ENCODE results near the gene TLL2. TPM values are rescaled to one million over a fixed set of nuclear protein-coding genes. Genes with fewer than 3 reads are reported as not detected.
"Not testable (repeated sequence)": the region's sequence is repeated elsewhere in the genome, so short reads cannot be mapped to it uniquely, and the experiment has no call there.

Gene TLL2
- total and polyA plus RNA-seq, 9 of the 15 experiments (the other 6 are each of a cell fraction or from before 2014, with no cell fraction given) = 0.09 TPM; not detected in 8

- ATAC-seq = no peak
- Histone ChIP-seq H3K27me3 (ENCODE audit: control insufficient read depth in 2 of 2, insufficient read depth in 2 of 2, low read length in 2 of 2) (no peaks in the 10 kb centered on the region), H3K4me3 (no peak overlapping the region), H3K79me2 (ENCODE audit: control insufficient read depth, insufficient read depth, low read length) (no peaks in the 10 kb centered on the region), H2AFZ (ENCODE audit: low read depth, low read length) (no peak overlapping the region), H3K4me2 (ENCODE audit: insufficient read depth, low read length) (no peak overlapping the region), H3K9ac (ENCODE audit: insufficient read depth in 1 of 2, low read depth in 2 of 2, low read length in 2 of 2) (no peak overlapping the region), H3K9me1 (ENCODE audit: control insufficient read depth, insufficient read depth, low read length) (no peaks in the 10 kb centered on the region), H3K36me3 (ENCODE audit: control insufficient read depth, insufficient read depth, low read length) (peaks cover 82% of the 10 kb centered on the region), H3K27ac (ENCODE audit: extremely low read depth, low read depth, low read length) (no peak overlapping the region), H3K4me1 (replicated peaks in 1 of 2; ENCODE audit: control insufficient read depth in 2 of 2, insufficient read depth in 2 of 2, low read length in 2 of 2) (no peaks in the 10 kb centered on the region; a peak in 1 of 5 replicates), H3K9me3 (replicated peaks; ENCODE audit: control insufficient read depth, insufficient read depth, low read depth, low read length) (no peaks in the 10 kb centered on the region), H4K20me1 (replicated peaks; ENCODE audit: control insufficient read depth, insufficient read depth, low read length) (no peaks in the 10 kb centered on the region)
- TF ChIP-seq ZBTB26 (CRISPR knock-in tag; IDR thresholded peaks at IDR 0.05) (no peak), CREBBP (IDR thresholded peaks at IDR 0.05; ENCODE audit: low read depth, low read length) (no peak), ZNF212 (CRISPR knock-in tag; IDR thresholded peaks at IDR 0.05) (no peak)
- DNase-seq (ENCODE audit: extremely low read depth in 1 of 4, low spot score in 3 of 4) = no peak
- in situ Hi-C loops (cut with MboI) (no loop called here), intact Hi-C loops (cut with micrococcal nuclease) (loop anchor here (5.0 kb wide), 1 partner anchor 158 kb away; no protein-coding TSS in a partner anchor)
- CTCF ChIA-PET (ENCODE audit: low intra/inter-chr PET ratio) = interaction anchor here (0.6 kb wide), 1 partner anchor 655 kb away, joined by 3 read pairs; no protein-coding TSS in a partner anchor
- no peak for FAIRE-seq
- no TSS peak for BruUV-seq (replicated peaks)
- POLR2A ChIA-PET = interaction anchor here (1.2 kb wide), 1 partner anchor 22 kb away, joined by 3 read pairs; no protein-coding TSS in a partner anchor
- 94% methylated on average over 3 of the region's 3 CpGs for WGBS (ENCODE audit: insufficient coverage, low coverage, missing lambda C conversion rate)
These were observed 41.6 kb upstream of the TLL2 start for GRCh38 chr10:96555330-96555729.

- FAIRE-seq (no peak), ATAC-seq (no peak), DNase-seq (ENCODE audit: extremely low read depth in 1 of 4, low spot score in 3 of 4) (no peak)
- Histone ChIP-seq H3K27ac (ENCODE audit: extremely low read depth, low read depth, low read length) (no peak overlapping the region), H3K79me2 (ENCODE audit: control insufficient read depth, insufficient read depth, low read length) (no peaks in the 10 kb centered on the region; the same call in 2 of the 3 replicates), H3K27me3 (ENCODE audit: control insufficient read depth in 2 of 2, insufficient read depth in 2 of 2, low read length in 2 of 2) (no peaks in the 10 kb centered on the region), H3K4me2 (ENCODE audit: insufficient read depth, low read length) (no peak overlapping the region), H2AFZ (ENCODE audit: low read depth, low read length) (no peak overlapping the region), H3K36me3 (ENCODE audit: control insufficient read depth, insufficient read depth, low read length) (peaks cover 86% of the 10 kb centered on the region), H3K9ac (ENCODE audit: insufficient read depth in 1 of 2, low read depth in 2 of 2, low read length in 2 of 2) (no peak overlapping the region), H3K4me1 (replicated peaks in 1 of 2; ENCODE audit: control insufficient read depth in 2 of 2, insufficient read depth in 2 of 2, low read length in 2 of 2) (no peaks in the 10 kb centered on the region), H4K20me1 (replicated peaks; ENCODE audit: control insufficient read depth, insufficient read depth, low read length) (no peaks in the 10 kb centered on the region), H3K9me1 (ENCODE audit: control insufficient read depth, insufficient read depth, low read length) (no peaks in the 10 kb centered on the region), H3K9me3 (replicated peaks; ENCODE audit: control insufficient read depth, insufficient read depth, low read depth, low read length) (no peaks in the 10 kb centered on the region), H3K4me3 (no peak overlapping the region)
- no TSS peak for BruUV-seq (replicated peaks)
- 86% methylated on average over 1 of the region's 5 CpGs for WGBS (ENCODE audit: insufficient coverage, low coverage, missing lambda C conversion rate)
- POLR2A ChIA-PET = no interaction called here
- intact Hi-C loops (cut with micrococcal nuclease) (no loop called here), in situ Hi-C loops (cut with MboI) (no loop called here)
- no peak for TF ChIP-seq LCOR (CRISPR knock-in tag; IDR thresholded peaks at IDR 0.05)
- no peak for TF ChIP-seq ZNF212 (CRISPR knock-in tag; IDR thresholded peaks at IDR 0.05)
- no peak for TF ChIP-seq ERF (CRISPR knock-in tag; IDR thresholded peaks at IDR 0.05)
- no peak for TF ChIP-seq BHLHE40 (IDR thresholded peaks at IDR 0.05; ENCODE audit: low read length)
- peak; percentile 32; the same call in 1 of the 2 replicates for TF ChIP-seq NFIC (IDR thresholded peaks at IDR 0.05)
- CTCF ChIA-PET (ENCODE audit: low intra/inter-chr PET ratio) = no interaction called here
These were observed 34.9 kb upstream of the TLL2 start for GRCh38 chr10:96548589-96548988.

- BruUV-seq (replicated peaks); H3K9ac ChIP-seq (ENCODE audit: insufficient read depth in 1 of 2, low read depth in 2 of 2, low read length in 2 of 2); H3K4me2 ChIP-seq (ENCODE audit: insufficient read depth, low read length); H3K9me3 ChIP-seq (replicated peaks; ENCODE audit: control insufficient read depth, insufficient read depth, low read depth, low read length); in situ Hi-C loops (cut with MboI); H3K9me1 ChIP-seq (ENCODE audit: control insufficient read depth, insufficient read depth, low read length); H3K79me2 ChIP-seq (ENCODE audit: control insufficient read depth, insufficient read depth, low read length); H2AFZ ChIP-seq (ENCODE audit: low read depth, low read length); ATAC-seq; DNase-seq (ENCODE audit: extremely low read depth in 1 of 4, low spot score in 3 of 4); FAIRE-seq; H4K20me1 ChIP-seq (replicated peaks; ENCODE audit: control insufficient read depth, insufficient read depth, low read length); H3K4me3 ChIP-seq; POLR2A ChIA-PET; H3K4me1 ChIP-seq (replicated peaks in 1 of 2; ENCODE audit: control insufficient read depth in 2 of 2, insufficient read depth in 2 of 2, low read length in 2 of 2); intact Hi-C loops (cut with micrococcal nuclease); CTCF ChIA-PET (ENCODE audit: low intra/inter-chr PET ratio); H3K27me3 ChIP-seq (ENCODE audit: control insufficient read depth in 2 of 2, insufficient read depth in 2 of 2, low read length in 2 of 2); H3K27ac ChIP-seq (ENCODE audit: extremely low read depth, low read depth, low read length): not testable (repeated sequence)
- WGBS (ENCODE audit: insufficient coverage, low coverage, missing lambda C conversion rate) = 98% methylated on average over 5 of the region's 10 CpGs
- peaks cover 86% of the 10 kb centered on the region for H3K36me3 ChIP-seq (ENCODE audit: control insufficient read depth, insufficient read depth, low read length)
These were observed 31.8 kb upstream of the TLL2 start for GRCh38 chr10:96545558-96545957.

Measured in K562 (cell line).